HG03025 (cell line): ENCODE data around the gene SLFNL1.
A peak's percentile ranks its signal among the peaks of the same experiment; 100 is the strongest.

Experiments
- ATAC-seq: cut with Tn5 transposase; IDR thresholded peaks from one replicate; pipeline ENCODE4 v1.9.1; 2021; ENCODE audit warnings: mild to moderate bottlenecking, moderate library complexity; ENCODE audit not compliant: unreplicated experiment, low FRiP score

The SLFNL1 gene

DNA sequence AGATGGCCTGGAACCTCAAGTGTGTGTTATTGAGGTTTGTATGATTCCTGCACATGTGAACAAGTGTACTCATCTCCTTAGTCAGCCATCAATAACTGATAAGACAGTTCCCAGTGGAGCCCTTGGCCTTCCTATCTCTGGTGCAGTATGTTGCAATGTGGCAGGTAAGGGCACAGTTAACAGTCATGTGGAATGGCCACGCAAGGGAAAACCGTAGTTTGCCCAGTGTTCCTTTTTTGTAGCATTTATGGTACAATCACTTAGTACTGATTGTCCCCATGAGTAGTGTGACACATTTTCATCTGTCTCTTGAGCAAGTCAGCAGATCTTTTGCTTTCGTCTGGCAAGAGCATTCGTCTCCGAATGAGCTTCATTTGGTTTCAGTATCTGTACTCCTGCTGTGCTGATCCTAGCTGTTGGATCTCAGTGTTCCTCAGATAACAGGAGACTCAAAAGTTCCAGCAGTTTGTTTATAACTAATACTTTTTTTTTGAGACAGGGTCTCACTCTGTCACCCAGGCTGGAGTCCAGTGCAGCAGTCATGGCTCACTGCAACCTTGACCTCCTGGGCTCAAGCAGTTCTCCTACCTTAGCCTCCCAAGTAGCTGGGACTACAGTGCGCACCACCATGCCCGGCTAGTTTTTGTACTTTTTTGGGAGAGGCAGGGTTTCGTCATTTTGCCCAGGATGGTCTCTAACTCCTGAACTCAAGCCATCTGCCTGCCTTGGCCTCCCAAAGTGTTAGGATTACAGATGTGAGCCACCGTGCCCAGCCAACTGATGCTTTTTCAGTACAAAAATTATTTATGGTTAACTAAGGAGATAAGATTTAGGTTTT is 33.9 kb downstream of the SLFNL1 start:
- ATAC-seq: no peak

DNA sequence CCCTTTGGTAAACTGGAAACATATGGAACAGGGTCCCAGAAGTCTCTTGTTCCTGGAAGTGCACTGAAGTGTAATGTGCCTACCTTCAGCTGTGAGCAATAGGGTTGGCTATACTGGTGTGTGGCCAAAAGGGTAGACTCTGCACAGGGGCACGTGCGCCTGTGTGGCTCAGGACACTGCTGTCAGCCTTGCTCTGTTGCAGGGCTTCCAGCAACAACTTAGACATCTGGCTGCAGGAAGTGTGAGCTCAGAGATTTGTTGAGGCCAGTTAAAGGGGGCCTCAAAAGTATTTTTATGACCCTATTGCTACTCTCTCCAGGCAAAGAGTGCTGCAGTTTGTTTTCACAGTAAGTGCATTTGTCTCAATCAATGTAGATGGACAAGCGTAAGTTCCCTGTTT is 34.6 kb downstream of the SLFNL1 start:
- ATAC-seq: no peak

DNA sequence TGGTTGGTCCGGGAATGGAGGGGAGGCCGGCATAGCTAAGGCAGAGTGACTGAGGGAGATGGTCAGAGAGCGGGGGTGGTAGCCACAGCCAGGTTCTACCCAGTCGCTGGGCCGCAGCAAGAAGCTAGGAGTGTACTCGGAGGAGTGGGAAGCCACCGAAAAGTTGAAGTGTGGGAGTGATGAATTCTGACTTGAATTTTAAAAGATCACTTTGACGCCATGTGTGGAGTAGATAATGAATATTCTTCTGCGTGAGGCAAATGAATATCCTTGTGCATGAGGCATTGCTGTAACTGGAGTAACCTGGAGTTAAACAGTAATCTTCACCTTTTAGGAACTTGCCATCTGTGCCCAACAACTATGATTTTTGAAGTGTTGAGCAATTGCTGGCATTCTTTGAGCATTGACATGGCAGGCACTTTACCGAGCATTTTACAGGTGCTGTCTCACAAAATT is 35.2 kb downstream of the SLFNL1 start:
- no peak for ATAC-seq

DNA sequence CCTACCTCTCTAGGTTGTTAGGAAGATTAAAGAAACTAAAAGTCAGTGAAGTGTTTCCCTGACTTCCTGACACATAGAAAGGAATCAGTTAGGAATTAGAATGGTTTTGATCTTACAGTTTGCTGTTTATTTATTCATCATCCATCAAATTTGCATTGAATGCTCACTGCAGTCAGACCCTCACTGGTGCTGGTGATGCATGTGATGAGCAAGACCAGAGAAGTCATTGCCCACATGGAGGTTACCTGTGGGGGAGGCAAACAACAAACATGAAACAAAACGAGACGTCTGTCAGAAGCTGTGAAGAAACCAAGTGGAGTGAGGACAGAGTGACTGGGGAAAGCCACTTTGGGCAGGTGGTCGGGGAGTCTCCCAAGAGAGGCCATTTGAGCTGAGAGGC is 35.6 kb downstream of the SLFNL1 start:
- ATAC-seq: no peak

DNA sequence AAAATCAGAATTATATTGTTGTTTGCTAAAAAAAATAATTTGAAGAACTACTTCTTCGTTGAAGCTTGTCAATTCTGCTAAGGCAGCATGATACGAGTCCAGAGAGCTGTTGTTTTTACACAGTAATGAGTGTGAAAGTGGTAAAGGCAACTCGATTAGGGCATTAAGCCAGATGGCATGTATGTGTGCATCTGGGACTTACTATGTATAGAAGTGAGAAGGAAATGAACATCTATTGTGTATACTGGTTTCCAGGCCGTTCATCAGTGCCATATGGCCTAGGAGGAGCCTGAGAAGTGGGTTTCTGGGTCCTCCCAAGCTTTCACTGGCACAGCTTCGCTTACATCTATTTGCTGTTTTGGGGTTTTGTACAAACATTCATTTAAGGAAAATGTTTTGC is 36.4 kb downstream of the SLFNL1 start:
- ATAC-seq: no peak

DNA sequence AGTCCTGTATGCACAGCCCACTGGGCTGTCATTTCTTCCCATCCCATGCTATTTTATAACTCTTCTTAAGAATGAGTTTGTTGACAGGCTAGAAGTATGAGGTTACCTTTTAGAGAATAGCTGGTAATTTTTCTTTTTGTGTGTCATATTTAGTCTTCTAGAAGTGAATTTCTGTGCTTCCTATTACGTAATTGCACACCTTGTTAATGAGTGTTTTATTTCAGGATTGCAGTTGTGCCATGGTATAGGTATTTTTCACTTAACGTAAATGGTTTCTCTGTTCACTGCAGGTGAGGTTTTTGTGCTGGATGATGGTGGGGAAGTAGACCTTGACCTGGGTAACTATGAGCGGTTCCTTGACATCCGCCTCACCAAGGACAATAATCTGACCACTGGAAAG is 37.0 kb downstream of the SLFNL1 start:
- ATAC-seq: no peak

DNA sequence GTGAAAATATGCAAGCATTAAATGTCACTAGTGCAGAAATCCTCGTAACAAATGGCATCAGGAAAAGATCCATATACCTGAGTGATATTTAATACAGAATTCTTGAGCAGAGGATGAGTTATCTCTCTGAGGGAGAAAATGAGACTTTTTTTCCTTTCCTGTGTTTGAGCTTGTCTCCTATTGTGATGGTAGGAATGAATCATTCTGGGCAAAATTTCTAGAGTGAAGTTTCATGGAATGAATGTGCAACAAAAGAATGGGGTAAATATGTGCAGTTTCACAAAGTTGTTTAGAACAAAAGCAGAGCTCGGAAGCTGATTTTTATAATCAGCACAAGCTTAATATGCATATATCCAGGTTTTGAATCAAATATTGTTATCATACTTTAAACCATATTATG is 37.5 kb downstream of the SLFNL1 start:
- ATAC-seq: no peak

DNA sequence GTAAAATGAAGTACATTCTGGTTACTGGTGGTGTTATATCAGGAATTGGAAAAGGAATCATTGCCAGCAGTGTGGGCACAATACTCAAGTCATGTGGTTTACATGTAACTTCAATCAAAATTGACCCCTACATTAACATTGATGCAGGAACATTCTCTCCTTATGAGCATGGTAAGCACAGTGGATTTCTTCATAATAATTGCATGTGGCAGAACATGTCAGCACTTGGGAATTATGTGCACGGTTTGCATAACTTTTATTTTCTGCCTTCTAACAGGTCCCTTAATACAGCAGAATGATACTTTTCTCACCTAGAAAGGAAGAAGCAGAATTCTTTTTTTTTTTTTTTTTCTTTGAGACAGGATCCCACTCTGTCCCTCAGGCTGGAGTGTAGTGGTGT is 38.2 kb downstream of the SLFNL1 start:
- no peak for ATAC-seq

DNA sequence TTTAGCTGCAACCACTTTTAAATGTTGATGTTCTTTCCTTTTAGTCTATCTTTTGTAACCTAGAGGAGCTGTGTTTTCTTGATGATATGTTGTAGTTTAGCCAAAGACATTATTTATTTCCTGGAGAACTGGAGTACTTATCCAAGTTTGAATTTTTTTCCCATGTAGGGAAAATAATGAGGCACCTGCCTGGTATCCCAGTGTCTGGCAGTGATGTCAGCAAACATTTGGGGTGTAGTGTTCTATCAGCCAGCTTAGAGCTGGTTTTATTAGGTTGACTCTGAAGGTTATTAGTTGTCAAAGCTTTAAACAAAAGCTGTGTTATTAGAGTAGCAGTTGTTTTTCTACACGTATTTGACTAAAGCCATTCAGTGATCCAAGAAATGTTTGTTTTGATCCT is 38.8 kb downstream of the SLFNL1 start:
- no peak for ATAC-seq

DNA sequence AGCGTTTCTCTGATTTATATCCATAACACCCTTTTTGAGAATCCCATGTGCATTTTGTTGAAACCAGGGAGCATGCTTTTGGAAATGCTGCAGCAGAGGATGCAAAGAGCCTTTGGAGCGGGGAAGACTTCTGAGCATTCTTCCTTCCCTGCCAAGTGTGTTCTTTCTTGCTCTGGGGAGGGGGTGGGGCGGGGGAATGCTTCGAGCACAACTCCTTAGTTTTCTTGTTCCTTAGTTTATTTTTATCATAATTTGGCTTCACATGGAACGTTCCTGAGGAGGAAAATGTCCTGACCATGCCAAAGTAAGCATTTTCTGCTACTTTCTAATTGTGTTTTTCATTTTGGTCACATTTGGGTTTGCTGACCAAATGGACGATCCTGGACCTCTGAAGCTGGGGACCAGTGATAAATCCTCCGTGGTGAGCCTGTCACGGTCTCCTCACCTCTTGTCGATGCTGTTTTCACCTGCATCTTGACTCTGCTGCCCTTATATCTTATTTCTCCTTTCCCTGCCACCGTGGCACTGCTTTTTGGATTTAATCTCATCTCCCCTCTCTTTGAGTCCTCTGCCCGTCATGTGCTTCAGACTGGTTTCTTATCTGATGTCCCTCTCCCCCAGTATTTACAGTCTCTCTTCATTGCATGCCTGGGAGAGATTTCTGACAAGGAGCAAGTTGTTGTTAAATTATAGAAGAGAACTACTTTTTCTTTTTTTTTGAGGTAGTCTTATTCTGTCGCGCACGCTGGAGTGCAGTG is 39.7 kb downstream of the SLFNL1 start:
- no peak for ATAC-seq

DNA sequence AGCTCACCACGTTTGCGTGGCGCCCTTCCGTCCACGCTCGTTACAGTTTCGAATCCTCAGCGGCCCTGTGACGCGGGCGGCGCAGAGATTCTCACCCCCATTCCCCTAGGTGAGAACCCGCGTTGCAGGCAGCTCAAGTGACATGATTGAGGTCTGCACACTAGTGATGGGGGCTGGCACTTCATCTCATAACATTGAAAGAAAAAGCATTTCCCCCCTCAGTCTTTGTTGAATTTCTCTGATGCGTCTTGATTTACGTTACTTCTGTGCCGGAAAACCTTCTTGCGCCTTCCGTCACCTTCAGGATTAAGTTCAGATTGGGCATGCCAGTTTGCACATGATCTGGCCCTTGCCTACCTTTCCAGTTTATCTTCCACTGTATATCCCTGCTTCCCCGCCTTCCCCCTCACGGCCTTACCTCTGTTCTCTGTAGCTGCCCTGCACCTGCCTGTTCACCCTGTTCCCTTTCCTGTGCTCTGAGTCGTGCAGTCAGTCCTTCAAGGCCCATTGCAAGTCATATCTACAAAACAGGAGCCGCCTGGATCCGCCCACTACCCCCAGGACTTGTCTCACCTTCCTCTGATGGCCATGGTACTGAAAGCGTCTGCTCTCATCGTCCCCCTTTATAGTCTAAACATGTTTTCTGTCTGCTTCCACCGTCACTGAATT is 40.9 kb downstream of the SLFNL1 start:
- no peak for ATAC-seq

DNA sequence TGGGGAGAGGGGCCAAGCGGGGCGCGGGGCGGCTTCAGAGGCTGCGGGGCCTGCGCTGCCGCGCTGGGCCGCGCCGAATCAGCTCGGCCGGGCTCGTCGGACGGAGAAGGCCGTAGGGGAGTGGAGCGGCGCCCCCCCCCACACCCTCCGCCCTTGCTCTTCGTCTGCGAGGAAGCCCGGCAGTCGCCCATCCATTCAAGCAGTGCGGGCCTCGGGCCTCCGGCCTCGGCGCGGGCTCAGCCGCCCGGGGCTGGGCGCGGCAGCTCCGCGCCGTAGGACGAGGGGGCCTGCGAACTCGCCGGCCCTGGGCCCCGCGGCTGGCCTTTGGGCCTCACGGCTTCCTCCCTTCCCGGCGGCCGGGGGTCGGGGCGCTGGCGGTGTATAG is 41.5 kb downstream of the SLFNL1 start:
- peak; percentile 16 for ATAC-seq

DNA sequence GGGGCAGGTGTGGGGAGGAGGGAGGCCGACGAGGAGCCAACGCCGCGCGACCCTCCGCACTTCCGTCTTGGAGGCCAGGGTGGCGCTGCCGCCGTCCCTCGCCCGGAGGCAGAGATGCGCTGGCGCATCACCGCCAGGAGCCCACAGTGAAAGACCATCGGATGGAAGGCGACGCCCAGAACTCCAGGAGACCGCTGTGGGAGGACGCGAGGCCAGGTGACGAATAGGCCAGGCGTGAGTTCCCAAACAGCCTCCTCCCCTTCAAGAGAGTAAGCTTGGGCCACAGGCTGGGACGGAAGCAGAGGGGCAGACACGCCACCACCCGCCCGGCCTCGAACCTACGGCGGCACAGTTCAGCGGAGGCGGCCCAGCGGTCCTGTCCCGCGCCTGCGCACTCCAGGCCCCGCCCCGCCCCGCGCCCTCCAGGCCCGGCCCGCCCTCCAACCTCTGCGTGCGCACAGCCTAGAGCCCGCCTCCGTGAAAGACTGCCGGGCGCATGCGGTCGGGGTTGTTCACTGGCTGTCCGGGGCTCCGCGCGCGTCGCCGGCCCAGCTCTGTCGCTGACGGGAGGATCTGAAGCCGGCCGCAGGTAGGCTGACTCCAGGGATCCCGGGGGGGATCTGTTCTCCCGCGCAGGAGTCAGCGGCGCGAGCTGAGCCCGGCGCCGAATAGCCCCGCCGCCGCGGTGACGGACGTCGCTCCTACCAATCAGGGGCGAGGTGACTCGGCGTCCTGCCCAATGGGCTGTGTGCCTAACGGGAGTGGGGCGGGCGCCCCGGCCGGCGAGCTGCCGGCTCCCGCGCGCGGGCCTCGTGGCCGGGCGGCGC is 42.1 kb downstream of the SLFNL1 start, which contains the start of gene CTPS1:
Gene CTPS1 (plus strand): TSS at position 456 of the 827 bp plus-strand sequence. CDS start 3,595 bp downstream, outside the sequence.
- ATAC-seq: peak; percentile 70

DNA sequence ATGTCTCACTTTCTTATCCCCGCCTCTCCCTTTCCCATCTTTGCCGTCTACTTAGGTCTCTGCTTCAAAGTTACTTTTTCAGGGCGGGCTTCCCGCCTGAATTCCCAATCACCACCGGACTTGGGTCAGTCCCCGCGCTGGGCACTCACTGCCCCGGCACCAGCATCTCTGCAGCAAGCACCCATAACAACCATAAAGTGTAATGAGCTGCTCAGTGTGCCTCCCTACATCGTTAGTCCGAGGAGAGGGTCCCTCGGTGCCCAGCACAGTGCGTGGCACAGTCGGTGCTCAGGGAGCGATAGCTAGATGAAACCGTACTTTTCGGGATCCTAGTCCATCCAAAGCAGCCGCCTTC is 42.7 kb downstream of the SLFNL1 start:
- no peak for ATAC-seq

DNA sequence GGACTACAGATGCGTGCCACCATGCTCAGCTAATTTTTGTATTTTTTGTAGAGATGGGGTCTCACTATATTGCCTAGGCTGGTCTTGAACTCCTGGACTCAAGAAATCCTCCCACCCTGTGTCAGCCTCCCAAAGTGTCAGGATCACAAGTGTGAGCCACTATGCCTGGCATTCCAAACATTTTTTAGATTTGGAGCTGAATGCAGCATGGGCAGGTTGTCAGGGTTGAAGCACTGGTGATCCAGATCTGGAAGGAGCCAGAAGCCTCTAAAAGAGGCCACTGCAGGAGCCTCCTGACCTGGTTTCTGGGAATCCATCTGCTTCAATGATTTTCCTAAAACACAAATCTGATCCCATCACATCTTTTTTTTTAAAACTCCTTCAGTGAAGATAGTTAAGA is 43.8 kb downstream of the SLFNL1 start:
- ATAC-seq: no peak

DNA sequence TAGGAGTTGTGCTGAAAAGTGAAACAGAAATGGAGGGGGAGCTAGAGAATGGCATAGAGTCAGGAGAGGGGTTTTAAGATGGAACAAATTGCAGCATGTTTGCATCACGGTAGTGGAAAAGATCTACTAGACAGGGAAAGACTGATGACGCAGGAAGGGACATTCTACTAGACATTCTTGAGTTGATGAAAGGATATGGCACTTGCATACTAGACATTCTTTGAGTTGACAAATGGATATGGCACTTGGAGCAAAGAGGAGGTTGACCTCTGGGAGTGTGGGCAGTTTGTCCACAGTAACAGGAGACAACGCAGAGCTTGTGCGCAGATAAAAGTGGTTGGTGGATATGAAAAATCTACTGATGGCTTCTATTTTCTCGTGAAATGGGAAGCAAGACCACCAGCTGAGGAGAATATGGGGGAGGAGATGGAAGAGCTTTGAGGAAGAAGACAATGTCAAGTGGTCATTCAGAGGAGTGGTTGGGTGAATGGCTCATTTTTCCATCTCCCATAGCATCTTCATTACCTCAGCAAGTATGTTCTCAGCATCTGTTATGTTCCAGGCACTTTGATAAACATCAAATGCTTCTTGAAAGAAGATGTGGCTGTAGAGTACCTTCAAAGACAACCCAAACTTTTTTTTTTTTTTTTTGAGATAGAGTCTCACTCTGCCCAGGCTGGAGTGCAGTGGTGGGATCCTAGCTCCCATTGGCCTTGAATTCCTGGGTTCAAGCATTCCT is 44.4 kb downstream of the SLFNL1 start:
- no peak for ATAC-seq

DNA sequence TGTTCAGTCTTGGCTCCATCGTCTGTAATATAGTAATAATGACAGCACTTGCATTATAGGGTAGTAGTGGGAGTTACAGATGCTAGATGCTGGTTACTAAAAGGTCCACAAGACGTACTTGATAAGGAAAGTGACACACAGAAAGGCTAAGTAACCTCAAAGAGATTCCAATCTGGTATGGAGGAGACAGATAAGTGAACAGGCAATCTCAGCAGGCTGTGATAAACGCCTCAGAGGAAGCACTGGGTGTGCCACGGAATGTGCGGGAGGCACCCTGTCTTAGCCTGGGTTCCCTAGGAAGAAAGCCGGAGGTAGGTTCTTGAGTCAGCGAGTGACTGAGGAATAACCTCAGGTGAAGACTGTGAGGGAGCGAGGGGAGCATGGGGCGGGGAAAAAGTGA is 46.6 kb downstream of the SLFNL1 start:
- ATAC-seq: no peak

DNA sequence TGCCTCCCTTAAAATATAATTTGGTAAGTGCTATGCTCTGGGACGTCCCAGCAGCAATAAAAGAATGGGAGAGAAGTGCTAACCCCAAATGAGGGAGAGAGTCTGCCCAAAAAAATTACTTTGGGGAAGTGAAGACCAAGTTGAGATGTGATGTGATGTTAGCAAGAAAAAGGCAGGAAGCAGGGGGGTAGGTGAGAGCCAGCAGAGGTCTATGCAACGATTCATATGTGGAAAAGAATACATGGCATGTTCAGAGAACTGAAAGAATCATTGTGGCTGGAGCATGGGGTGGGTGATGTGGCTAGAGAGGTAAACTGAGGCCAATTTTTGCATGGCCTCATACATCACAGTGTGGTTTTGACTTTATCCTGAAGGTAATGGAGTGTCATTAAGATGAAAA is 47.6 kb downstream of the SLFNL1 start:
- ATAC-seq: no peak

DNA sequence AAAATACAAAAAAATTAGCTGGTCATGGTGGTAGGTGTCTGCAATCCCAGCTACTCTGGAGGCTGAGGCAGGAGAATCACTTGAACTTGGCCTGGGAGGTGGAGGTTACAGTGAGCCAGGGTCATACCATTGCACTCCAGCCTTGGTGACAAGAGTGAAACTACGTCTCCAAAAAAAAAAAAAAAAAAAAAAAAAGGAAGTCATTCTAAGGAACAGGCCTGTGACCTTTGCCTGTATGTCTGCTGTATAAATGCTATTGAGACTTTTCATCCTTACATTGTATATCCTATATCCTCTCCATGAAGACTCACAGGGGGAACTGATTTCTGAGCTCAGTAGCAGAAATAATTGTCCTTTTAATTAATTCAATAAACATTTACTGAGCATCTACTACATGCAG is 49.6 kb downstream of the SLFNL1 start:
- no peak for ATAC-seq

DNA sequence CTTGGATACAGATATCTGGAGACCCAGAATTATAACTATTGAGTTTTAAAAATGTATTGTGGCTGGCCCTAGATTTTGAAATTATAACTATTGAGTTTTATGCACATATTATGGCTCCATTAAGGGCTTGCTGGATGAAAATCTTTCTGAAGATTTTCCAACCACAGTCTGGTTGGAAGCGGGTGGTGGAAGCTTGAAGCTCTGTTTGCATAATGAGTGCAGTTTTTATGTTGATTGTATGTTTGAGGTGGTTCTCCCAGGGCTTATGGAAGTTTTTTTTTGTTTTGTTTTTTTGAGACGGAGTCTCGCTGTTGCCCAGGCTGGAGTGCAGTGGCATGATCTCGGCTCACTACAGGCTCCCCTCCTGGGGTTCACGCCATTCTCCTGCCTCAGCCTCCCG is 52.1 kb downstream of the SLFNL1 start:
- no peak for ATAC-seq
